B cell (primary cell): ENCODE data around the gene ANKRA2.

Experiments used
- CTCF ChIP-seq: fragments of 200-600 bp; IDR thresholded peaks from one replicate; pipeline ENCODE4 v1.8.0; 2022; ENCODE audit warnings: antibody characterized with exemption, mild to moderate bottlenecking
- EZH2 ChIP-seq: IDR thresholded peaks from 2 replicates; pipeline ENCODE4 v1.6.1; 2012; ENCODE audit warnings: borderline replicate concordance, low read depth, mild to moderate bottlenecking, moderate library complexity, low read length; ENCODE audit not compliant: insufficient read depth, poor library complexity, severe bottlenecking

GRCh38 chr5:73534971-73535370 is 30.5 kb downstream of the ANKRA2 start:
- TF ChIP-seq CTCF, result no peak
- TF ChIP-seq EZH2, result no peak
